SK-N-MC (cell line): ENCODE data around the gene CAMK1D.

Experiments used
- EZH2 ChIP-seq: fragments of 200-600 bp; sonication (generic); IDR thresholded peaks from one replicate; pipeline ENCODE4 v1.6.1; 2017; ENCODE audit warnings: antibody characterized with exemption
- FOXP2 ChIP-seq: optimal IDR thresholded peaks from 2 replicates; pipeline ENCODE3; 2011; ENCODE audit warnings: mild to moderate bottlenecking, moderate library complexity; ENCODE audit not compliant: insufficient read depth; ENCODE audit errors: extremely low read length, control extremely low read depth
- POLR2AphosphoS5 ChIP-seq: IDR thresholded peaks from 2 replicates; pipeline ENCODE4 v1.6.1; 2012; ENCODE audit warnings: mild to moderate bottlenecking, low read depth, low read length, borderline replicate concordance

GRCh38 chr10:12834116-12834665 is 484.8 kb downstream of the CAMK1D start:
- TF ChIP-seq POLR2AphosphoS5 (no peak), EZH2 (no peak), FOXP2 (no peak)
